ENCODE measurements around the gene SELPLG.
"Not testable (repeated sequence)": the region's sequence is repeated elsewhere in the genome, so short reads cannot be mapped to it uniquely, and the experiment has no call there.

The SELPLG gene

DNA sequence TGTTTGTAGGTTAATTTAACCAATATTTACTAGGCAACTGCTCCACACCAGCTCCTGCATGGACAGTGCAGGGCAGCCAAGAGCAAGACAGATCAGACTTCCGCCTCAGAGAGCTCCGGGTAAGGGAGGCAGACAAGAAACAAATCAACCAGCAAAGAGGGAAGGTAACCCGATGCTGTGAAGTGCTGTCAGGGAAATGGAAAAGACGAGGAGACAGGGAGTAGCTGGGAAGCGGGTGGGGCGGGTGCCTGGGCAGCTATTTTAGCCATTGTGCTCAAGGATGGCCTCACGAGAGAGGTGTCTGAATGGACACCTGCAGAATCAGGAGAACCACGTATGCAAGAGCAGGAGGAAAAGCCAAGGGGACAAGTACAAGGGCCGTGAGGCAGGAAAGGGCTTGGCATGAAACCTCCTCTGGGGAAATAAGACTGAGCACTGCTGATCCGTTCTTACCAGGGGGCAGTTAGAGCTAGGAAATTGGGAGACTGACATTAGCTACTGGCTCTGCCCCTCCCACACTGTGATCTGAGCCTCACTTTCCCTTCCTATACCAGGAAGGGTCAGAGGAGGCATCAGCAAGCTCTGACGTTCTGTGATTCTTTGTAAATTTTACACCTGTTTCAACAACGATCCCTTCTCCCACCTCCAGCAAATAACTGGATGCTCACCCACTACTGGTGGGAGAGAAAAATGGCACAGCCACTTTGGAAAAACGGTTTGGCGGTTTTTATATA is 29.3 kb downstream of the SELPLG start:
- no peak for DNase-seq (ENCODE audit: low read depth)

DNA sequence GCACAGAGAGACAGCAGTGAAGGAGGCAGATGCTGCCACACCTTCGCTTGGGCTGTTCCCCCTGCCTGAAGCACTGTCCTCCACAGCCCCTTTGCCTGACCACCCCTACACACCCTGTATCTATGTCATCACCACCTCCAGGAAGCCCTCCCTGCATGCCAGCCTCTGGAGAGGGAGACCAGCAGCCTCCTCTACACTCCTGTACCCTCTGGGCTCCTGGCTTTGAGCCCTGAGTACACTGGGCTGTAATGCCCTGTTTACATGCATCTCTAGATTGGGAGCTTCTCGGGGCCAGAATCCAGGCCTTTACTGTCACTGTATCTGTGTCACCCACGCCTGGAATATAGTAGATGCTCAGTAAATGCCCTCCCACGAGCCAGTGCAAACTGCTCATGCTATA is 30.0 kb downstream of the SELPLG start:
- DNase-seq (ENCODE audit: low read depth) = no peak

DNA sequence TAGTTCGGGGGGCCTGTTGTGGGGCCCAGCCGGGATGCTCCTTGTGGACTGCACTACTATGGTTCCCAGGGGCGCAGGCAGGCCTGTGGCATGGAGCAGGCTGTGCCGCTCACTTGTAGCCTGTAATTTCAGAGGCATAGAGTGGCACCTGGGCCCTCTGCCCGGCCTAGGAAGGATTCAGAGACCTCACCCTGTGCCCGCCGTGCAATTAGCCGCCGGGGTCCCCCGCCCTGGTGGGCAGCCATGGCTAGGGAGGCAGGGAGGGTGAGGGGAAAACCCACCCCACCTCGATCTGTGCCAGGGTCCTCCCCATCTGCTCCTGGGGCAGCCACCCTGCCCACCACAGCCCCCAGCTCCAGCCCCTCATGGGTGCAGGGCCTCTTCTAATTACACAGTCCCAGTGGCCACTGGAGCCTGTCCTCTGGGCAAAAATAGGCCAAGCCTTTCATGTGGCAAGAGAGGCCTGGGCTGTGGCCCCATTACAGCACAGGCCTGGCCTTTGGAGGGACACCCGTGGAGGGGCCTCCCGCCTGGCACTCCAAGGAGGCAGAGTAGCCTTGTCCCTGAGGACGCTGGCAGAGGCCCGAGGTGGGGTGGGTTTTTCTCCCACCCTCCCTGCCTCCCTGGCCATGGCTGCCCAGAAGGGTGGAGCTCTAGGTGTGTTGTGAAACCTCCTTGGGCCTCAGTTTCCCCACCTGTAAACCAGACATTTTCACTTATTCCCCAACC is 30.6 kb downstream of the SELPLG start:
- DNase-seq (ENCODE audit: low read depth) = no peak

DNA sequence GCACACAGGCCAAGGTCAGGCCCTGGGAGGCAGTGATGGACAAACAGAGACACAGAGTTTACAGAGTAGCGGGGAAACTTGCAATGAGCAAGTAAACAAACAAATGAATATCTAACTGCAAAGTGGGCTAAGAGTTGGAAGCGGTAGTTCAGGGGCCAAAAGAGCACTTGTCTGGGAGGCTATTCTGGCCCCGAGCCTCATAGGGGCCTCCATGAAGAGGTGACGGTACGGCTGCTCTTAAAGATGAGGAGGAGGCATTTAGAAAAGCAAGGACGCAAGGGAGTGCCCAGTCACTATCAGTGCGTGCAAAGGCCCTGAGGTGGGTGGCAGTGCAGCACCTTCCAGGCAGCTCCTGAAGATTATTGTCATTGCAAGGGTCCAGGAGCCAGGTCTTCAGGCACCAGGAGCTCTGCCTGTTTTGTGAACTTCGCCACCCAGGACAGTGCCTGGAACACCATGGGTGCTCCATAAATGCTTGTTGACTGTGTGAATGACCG is 31.4 kb downstream of the SELPLG start:
- DNase-seq (ENCODE audit: low read depth) = no peak

DNA sequence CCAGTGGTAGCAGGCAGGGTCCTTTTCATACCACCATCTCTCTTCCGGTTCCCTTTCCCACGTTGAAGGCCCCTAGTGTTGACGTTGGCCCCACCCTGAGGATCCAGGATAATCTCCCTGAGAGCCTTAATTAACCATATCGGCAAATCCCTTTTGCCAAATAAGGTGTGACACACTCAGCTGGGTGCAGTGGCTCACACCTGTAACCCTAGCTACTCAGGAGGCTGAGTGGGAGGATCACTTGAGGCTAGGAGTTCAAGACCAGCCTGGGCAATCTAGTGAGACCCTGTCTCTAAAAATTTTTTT is 33.0 kb downstream of the SELPLG start:
- no peak for DNase-seq (ENCODE audit: low read depth)

DNA sequence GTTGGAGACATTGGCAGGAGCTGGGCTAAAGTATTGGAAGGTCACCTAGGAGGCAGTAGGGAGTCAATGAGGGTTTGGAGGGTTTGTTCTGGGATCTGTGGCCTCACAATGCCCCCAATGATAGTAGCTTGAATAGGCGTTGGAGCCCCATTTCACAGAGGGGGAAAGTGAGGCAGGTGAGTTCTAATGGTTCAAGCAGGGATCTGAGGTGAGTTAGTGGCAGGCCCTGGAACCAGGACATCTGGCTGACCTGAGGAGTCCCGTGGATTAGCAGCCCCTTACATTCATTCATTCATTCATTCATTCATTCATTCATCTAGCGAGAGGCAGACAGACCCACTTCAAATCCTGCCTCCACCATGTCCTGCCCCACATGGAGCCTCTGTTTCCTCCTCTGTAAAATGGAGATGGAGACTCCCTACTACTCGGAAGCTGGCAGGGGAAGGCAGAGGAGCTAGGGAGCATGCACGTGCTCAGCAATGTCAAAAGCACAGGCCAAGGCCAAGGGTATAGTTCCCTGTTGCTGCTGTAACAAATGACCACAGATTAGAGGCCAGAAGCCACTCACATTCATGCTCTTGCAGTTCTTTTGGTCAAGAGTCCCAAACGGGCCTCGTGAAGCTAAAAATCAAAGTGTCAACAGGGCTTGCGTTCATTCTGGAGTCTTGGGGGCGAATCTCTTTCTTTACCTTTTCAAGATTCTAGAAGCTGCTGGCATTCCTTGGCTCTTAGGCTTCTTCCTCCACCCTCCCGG is 33.6 kb downstream of the SELPLG start:
- DNase-seq (ENCODE audit: low read depth) = no peak

DNA sequence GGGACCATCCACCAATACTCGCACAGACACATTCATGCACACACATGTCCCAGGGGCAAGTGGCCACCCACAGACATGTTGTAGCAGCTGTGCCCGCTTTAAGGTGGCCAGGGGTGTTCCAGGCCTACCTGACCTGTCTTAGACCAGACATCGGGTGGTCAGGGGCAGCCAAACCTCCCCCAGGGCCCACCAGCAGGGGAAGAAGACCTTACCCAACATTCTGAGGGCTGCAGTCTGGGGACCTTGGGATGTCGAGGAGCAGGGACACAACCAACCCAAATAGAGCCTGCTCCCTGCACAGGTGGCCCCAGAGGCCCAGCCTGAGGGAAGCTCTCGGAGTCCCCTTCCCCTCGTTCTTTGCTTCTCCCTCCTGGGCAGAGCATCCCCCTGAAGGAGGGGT is 34.2 kb downstream of the SELPLG start:
- no peak for DNase-seq (ENCODE audit: low read depth)

DNA sequence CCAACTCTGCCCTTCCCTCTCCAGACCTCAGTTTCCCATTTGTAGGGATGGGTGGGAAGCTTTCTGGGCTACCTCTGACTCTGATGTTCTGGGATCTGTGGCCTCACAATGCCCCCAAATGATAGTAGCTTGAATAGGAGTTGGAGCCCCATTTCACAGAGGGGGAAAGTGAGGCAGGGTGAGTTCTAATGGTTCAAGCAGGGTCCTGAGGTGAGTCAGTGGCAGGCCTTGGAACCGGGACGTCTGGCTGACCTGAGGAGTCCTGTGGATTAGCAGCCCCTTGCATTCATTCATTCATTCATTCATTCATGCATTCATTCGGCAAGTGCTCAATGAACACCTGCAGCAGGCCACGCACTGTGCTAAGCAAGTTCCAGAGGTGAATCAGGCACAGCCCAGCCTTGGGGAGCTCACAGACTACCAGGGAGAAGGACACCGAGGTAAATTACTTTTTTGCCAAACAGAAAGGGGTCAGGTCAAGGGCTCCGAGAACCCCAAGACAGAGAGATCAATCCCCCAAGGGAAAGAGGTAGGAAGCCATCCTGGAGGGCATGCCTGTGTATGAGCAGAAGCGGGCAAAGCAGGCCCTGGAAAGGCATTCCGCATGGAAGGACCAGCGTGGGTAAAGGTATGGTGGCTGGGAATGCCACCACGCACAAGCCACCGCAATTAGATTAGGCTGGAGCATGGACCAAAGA is 35.0 kb downstream of the SELPLG start:
- no peak for DNase-seq (ENCODE audit: low read depth)

DNA sequence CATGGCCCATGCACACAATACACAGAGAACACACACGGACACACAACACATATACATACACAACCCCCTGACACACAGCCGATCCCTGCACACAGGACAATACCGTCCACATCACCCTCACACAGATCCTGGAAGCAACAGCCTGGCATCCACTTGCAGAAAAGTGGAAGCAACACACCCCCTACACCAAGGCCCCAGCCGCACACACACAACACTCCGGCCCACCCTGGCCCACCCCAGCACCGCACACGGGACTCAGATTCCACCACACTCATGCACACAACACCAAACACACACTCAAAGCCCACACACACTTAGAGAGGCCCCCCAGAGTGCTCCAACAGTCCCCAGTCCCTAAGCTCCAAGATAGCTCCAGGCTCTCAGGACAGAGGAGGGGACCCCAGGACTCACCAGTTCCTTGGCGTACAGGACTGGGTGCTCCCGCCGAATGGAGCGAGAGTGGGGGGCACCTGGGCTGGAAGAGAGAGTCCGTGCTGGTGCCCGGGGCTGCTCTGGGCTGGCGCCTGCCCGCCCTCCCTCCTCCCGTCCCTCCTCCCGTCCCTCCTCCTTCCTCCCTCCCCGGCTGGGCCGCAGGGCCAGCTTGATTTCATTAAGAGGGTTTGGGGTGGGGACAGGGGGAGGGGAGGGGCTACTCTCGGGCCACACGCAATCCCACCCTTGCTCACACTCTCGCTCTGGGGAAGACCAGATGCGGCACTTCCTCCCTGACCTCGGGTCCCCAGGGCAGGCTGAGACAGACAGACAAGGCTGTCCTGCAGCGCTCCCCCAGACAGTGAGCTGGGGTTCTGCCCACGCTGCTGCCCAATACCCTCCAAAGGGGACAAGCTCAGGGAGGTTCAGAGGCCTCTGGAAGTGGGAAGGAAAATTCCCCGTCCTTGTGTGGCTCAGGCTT is 35.9 kb downstream of the SELPLG start, which contains the start of gene TMEM119:
TSS of gene TMEM119 (minus strand) at position 526 of the 913 bp plus-strand sequence. CDS start 5,701 bp downstream, outside the sequence.
- no peak for DNase-seq (ENCODE audit: low read depth)

DNA sequence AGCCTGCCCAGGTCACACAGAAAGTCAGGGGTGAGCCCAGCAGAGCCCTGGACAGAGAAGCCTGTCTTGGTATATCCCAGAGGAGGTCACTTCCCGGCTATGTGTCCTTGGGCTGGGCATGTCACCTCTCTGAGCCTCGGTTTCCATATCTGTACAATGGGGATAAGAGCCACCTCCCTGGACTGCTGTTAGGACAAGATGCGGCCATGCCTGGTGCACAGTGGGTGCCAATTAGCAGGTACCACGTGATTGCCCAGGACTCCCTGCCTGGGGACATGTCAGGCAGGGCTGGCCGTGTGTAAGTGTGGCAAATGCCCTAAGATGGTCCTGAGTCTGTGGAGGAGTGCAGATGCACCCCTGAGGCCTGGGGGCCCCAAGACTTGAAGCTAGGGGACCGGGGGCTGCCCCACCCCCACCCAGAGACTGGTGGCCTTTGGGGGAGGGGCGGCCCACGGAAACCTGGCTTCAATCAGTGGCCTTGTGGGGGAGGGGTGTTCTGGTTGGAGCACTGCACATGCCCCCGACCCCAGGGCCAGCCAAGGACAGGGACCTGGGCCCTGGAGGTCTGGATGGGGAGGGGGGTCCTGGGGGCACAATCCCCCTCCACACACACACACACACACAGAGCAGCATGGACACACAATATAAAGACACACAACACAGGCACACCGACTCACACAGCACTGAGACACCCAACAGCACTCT is 36.7 kb downstream of the SELPLG start:
- DNase-seq (ENCODE audit: low read depth) = no peak

DNA sequence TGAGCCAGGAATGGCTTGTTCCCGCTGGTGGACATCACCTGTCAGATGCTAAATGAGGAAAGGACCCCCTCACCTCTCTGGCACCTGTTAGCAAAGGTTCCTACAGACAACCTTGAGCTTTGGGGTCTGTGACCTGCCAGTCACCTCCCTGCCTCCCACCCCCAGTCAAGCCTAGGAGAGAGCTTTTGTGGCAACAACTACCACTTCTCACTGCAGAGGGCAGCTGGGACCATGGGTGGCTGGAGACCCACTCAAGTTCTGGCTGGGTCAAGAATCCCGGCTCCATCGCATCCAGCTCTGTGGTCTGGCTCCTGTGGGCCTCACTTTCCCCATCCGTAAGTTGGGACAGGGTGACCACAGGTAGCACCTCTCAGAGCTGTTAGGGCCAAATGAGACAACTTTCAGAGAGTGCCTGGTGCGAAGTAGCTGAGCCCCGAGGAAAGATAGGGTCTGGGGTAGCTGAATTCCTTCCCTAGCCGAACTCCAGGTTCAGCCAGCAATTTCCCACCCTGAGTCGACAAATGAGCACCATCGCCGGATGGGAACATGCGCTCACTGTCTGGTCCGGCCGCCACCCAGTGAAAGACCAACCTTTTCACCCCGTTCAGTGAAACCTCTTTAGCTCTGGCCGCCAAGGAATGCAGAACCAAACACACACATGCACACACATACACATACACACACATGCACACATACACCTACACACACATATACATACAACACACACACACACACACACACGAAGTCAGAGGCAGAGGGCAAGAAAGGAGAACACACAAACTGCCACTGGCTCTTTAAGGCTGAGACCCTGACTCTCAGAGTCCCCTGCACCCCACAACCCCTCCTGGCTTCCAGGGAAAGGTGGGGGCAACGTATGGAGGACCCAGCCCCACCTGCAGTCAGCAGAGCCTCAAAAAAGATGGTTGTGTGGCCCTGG is 37.7 kb downstream of the SELPLG start:
- no peak for DNase-seq (ENCODE audit: low read depth)

DNA sequence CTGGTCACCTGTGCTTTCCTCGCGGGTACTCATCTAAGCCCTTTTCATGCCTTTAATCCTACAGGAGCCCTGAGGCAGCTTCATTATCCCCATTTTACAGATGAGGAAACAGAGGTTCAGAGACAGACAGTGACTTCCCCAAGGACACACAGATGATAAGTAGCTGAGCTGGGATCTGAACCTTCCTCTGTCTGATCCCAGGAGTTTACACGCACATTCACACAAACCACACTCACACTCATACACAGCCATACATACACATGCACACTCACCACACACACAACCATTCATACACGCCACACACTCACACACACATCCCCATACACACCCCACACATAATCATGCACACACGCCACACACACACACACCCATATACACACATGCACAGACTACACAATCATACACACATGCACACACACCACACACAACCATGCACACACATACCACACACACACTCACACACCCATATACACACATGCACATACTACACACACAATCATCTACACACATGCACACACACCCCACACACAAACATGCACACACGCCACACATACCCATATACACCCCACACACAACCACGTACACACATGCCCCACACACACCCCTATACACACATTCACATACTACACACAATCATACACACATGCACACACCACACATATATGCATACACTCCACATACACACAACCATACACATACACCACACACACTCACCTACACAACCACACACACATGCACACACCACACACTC is 38.6 kb downstream of the SELPLG start:
- no peak for DNase-seq (ENCODE audit: low read depth)

DNA sequence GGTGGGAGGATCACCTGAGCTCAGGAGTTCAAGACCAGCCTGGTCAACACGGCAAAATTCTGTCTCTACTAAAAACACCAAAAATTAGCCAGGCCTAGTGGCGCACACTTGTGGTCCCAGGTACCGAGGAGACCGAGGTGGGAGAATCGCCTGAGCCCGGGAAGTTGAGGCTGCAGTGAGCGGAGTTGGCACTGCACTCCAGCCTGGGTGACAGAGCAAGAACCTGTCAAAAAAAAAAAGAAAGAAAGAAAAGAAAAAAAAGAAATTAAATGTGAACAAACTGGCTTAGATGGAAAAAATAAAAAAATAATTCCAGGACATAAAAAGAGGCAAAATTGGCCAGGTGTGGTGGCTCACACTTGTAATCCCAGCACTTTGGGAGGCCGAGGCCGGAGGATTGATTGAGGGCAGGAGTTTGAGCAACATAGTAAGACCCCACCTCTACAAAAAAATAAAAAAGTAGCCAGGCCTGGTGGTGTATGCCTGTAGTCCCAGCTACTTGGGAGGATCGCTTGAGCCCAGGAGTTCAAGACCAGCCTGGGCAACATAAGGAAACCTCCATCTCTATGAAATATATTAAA is 39.3 kb downstream of the SELPLG start:
- DNase-seq (ENCODE audit: low read depth) = no peak

DNA sequence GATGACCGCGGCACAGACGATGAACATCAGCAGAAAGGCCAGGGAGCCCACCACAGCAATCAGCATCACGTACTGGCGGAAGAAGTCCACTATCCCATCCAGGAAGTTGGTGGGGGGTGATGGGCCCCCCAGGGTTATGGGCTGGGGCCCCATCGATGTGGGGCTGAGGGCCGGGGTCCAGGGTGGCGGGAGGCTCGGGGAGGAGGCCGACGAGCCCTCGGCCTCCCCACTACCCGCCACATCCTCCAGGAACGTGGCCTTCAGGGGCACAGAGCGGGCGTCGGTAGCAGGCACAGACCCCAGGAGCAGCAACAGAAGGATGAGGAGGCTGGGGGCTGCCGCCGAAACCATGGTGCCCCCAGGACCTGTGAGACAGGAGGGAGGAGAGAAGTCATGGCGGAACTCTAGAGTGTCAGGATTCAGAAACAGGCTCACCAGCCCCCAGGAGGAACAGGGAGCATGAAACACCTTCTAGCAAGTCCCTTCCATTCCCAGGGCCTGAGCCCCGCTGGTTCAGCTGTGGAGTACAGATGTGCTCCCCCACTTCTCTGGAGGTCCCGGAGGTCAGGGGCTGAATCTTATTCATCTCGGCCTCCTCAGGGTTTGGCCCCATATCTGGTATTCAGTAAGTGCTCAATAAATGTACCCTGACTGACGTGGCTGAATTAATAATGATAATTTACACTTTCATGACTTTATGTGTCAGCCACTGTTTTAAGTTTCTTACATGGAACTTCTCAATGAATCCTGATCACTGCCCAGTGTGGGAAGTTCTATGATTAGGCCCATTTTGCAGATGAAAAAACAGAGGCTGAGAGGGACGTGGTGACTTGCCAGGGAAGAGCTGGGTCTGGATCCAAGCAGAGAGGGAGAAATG is 41.4 kb downstream of the SELPLG start:
- no peak for DNase-seq (ENCODE audit: low read depth)

DNA sequence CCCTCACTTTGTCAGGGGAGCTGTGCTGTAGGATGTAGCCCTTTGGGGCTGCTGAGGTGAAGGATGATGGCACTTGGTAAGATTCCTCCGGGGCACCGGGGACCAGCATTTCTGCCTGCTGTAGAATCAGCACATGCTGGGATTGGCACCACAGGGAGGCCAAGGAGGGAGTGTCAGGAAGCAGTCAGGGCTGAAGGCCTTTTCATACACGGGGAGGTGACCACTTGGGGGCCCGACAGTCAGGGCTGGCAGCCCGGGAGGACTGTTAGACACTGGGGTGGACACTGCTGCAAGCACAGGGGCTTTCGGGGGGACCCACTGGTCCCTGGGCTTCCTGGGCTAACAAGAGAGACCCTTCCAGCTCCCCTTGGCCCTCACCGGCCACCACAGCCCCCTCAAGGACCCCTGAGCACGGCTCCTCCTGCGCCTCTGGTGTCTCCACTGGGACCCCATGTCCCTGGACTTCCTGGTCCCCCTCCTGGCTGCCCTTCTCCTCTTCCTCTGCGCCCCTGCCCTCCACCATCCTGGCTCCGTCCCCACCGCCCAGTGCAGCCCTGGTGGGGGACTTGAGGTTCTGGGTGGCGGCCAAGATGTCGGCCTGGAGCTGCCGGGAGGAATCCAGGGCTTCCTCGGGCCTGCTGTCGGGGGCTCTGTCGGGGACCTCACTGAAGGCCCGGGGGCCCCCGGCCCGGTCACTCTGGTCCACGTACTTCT is 42.3 kb downstream of the SELPLG start:
- DNase-seq (ENCODE audit: low read depth) = no peak

DNA sequence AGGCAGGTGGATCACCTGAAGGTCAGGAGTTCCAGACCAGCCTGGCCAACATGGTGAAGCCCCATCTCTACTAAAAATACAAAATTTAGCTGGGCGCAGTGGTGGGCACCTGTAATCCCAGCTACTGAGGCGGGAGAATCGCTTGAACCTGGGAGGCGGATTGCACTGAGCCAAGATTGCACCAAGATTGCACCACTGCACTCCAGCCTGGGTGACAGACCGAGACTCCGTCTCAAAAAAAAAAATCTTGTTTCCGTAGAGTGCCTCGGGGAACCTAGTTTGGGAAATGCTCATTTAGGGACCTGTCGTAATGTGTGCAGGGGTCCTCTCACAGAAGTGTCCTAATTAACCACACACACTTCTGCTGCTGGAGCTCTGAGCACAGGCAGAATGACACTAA is 43.2 kb downstream of the SELPLG start:
- DNase-seq (ENCODE audit: low read depth) = not testable (repeated sequence)

DNA sequence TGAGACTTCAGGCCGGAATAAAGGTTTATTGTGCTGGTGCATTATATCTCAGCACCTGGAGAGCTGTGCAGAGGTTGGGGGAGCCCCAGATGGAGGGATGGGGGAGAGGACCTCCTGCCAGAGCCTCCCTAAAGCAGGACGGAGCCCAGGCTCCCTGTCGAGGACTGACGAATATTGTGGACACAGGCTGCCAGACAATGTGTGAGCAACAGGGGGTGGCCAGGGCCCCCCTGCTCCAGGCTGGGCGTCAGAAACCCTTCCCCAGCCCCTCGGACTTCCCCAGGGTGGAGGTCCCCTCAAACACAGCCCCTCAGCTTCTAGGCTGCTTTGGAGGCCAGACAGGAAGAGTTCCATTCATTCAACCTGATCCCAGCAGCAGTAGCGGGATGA is 43.9 kb downstream of the SELPLG start:
- no peak for DNase-seq (ENCODE audit: low read depth)
